MCF 10A (cell line): Measurements from ENCODE around the gene PTH2. TPM values are rescaled to one million over a fixed set of nuclear protein-coding genes. Genes with fewer than 3 reads are reported as not detected.

Experiments
- BruUV-seq: library from RNA; stranded (reverse); fragments of 400-500 nt; replicated peaks from 2 replicates; lab custom pipeline; 2021; lab: Mats Ljungman, UMichigan
- CTCF ChIA-PET: fragments of 300-600 bp; sonication (Branson Sonifier 250); formaldehyde crosslinking; extraction: SDS; loops from one replicate; lab custom pipeline; 2021; ENCODE audit warnings: antibody characterized with exemption, inconsistent platforms; lab: Yijun Ruan, JAX
- POLR2A ChIA-PET: fragments of 300-600, 350-650 bp; sonication (Branson Sonifier 250); formaldehyde crosslinking; extraction: SDS; loops from one replicate; lab custom pipeline; 2020; ENCODE audit warnings: antibody characterized with exemption, inconsistent platforms; lab: Yijun Ruan, JAX
- DNase-seq: peaks from one replicate; pipeline ENCODE4 v3.0.0-alpha.2; 2018; ENCODE audit not compliant: unreplicated experiment
- H3K27ac Mint-ChIP-seq: one replicate; pipeline ENCODE4 v1.8.0; 2022; ENCODE audit warnings: mild to moderate bottlenecking, low read depth, mixed read lengths; ENCODE audit not compliant: unreplicated experiment
- H3K27me3 Mint-ChIP-seq: one replicate; pipeline ENCODE4 v1.8.0; 2022; ENCODE audit warnings: mixed read lengths; ENCODE audit not compliant: insufficient read depth, unreplicated experiment
- H3K36me3 Mint-ChIP-seq: one replicate; pipeline ENCODE4 v1.8.0; 2022; ENCODE audit warnings: mild to moderate bottlenecking, moderate library complexity, mixed read lengths; ENCODE audit not compliant: insufficient read depth, unreplicated experiment
- H3K4me1 Mint-ChIP-seq: one replicate; pipeline ENCODE4 v1.8.0; 2022; ENCODE audit warnings: mixed read lengths; ENCODE audit not compliant: insufficient read depth, unreplicated experiment
- H3K4me3 Mint-ChIP-seq: one replicate; pipeline ENCODE4 v1.8.0; 2022; ENCODE audit warnings: mild to moderate bottlenecking, moderate library complexity, mixed read lengths; ENCODE audit not compliant: unreplicated experiment
- H3K9me3 Mint-ChIP-seq: one replicate; pipeline ENCODE4 v1.8.0; 2022; ENCODE audit warnings: mixed read lengths; ENCODE audit not compliant: unreplicated experiment
- intact Hi-C: fragments of 100-400 bp; cut with micrococcal nuclease; formaldehyde crosslinking; loops from 2 replicates; pipeline ENCODE4 v1.14.1; 2022
- total RNA-seq: library from RNA; stranded (reverse); gene quantifications from 2 replicates; pipeline ENCODE4 v1.2.3, GENCODE V29; 2022
- TF ChIP-seq, protein P1 (sequence below): fragments of 200-600 bp; IDR thresholded peaks from one replicate; pipeline ENCODE4 v1.8.0; 2022; ENCODE audit warnings: antibody characterized with exemption, mild to moderate bottlenecking; ENCODE audit not compliant: unreplicated experiment

PTH2 gene
- total RNA-seq, 1 experiment from 2014 or later = not detected

GRCh38 chr19:49415810-49416200 is 7.4 kb downstream of the PTH2 start:
- H3K36me3 Mint-ChIP-seq = no peaks in the 10 kb centered on the region
- no peak overlapping the region for H3K4me3 Mint-ChIP-seq
- ChIA-PET POLR2A (no interaction called here), CTCF (interaction anchor here (1.5 kb wide), 1 partner anchor 9 kb away, joined by 3 read pairs; no protein-coding TSS in a partner anchor)
- DNase-seq = no peak
- H3K9me3 Mint-ChIP-seq = no peaks in the 10 kb centered on the region
- no TSS peak for BruUV-seq
- H3K27me3 Mint-ChIP-seq = peaks cover 39% of the 10 kb centered on the region
- TF ChIP-seq, protein P1, sequence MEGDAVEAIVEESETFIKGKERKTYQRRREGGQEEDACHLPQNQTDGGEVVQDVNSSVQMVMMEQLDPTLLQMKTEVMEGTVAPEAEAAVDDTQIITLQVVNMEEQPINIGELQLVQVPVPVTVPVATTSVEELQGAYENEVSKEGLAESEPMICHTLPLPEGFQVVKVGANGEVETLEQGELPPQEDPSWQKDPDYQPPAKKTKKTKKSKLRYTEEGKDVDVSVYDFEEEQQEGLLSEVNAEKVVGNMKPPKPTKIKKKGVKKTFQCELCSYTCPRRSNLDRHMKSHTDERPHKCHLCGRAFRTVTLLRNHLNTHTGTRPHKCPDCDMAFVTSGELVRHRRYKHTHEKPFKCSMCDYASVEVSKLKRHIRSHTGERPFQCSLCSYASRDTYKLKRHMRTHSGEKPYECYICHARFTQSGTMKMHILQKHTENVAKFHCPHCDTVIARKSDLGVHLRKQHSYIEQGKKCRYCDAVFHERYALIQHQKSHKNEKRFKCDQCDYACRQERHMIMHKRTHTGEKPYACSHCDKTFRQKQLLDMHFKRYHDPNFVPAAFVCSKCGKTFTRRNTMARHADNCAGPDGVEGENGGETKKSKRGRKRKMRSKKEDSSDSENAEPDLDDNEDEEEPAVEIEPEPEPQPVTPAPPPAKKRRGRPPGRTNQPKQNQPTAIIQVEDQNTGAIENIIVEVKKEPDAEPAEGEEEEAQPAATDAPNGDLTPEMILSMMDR = no peak
- H3K4me1 Mint-ChIP-seq = peaks cover 5% of the 10 kb centered on the region
- no peak overlapping the region for H3K27ac Mint-ChIP-seq
- intact Hi-C loops = no loop called here

GRCh38 chr19:49415102-49415809 is 8.0 kb downstream of the PTH2 start:
- Mint-ChIP-seq H3K4me1 (peaks cover under 1% of the 10 kb centered on the region), H3K27me3 (peaks cover 34% of the 10 kb centered on the region), H3K9me3 (no peaks in the 10 kb centered on the region), H3K27ac (no peak overlapping the region), H3K4me3 (no peak overlapping the region), H3K36me3 (no peaks in the 10 kb centered on the region)
- no peak for DNase-seq
- intact Hi-C loops = no loop called here
- CTCF ChIA-PET = interaction anchor here (0.6 kb wide), 1 partner anchor 1151 kb away, joined by 3 read pairs; no protein-coding TSS in a partner anchor
- POLR2A ChIA-PET = no interaction called here
- no TSS peak for BruUV-seq
- TF ChIP-seq, protein P1 = no peak

DNA sequence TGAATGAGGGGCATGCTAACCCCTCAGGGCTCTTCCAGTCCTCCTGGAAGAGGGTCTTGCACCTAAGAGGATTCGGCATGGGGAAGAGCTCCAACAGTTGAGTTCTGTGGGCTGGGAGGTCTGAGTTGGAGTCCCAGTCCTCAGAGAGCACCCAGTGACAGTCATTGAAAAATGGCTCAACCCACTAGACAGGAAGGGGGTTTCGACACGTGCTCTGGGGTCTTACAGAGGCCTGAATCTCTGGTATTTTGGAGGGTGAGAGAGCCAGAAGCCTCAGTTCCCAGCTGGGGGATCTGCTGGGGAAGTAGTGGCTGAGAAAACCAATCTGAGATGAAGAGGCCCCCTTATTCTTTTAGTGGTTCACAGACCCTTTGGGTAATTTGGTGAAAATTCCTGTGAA is 9.0 kb downstream of the PTH2 start:
- Mint-ChIP-seq H3K36me3 (no peaks in the 10 kb centered on the region), H3K27ac (no peak overlapping the region), H3K4me3 (no peak overlapping the region), H3K4me1 (no peaks in the 10 kb centered on the region), H3K9me3 (no peaks in the 10 kb centered on the region), H3K27me3 (peaks cover 24% of the 10 kb centered on the region)
- intact Hi-C loops = no loop called here
- CTCF ChIA-PET = interaction anchor here (0.6 kb wide), 1 partner anchor 1150 kb away, joined by 3 read pairs; no protein-coding TSS in a partner anchor
- no TSS peak for BruUV-seq
- no peak for DNase-seq
- TF ChIP-seq, protein P1 = no peak
- POLR2A ChIA-PET = no interaction called here

DNA sequence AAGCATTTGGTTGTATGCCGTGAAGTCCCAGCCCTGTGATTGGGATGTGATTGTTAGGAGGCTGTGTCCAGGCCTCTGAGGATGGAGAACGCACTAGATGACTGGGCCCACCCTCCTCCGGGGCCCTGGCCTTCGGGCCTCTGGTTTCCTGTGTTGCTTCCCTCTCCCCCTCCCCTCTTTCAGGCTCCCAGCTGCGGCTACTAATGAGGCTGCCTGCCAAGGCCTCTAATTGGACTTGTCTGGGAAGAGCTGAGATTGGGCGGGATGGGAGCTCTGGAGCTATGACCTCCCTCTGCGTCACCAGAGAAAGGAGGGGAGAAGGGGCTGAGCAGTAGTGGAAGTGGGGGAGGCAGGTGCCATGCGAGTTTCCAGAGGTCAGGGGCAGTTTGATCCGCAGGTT is 9.9 kb downstream of the PTH2 start:
- CTCF ChIA-PET = no interaction called here
- TF ChIP-seq, protein P1 = no peak
- H3K27ac Mint-ChIP-seq = no peak overlapping the region
- peaks cover 15% of the 10 kb centered on the region for H3K27me3 Mint-ChIP-seq
- no peaks in the 10 kb centered on the region for H3K4me1 Mint-ChIP-seq
- no peaks in the 10 kb centered on the region for H3K9me3 Mint-ChIP-seq
- no TSS peak for BruUV-seq
- DNase-seq = no peak
- no peak overlapping the region for H3K4me3 Mint-ChIP-seq
- intact Hi-C loops = no loop called here
- H3K36me3 Mint-ChIP-seq = no peaks in the 10 kb centered on the region
- POLR2A ChIA-PET = interaction anchor here (0.7 kb wide), 1 partner anchor 54 kb away, joined by 3 read pairs; no protein-coding TSS in a partner anchor
